Motor neuron (in vitro differentiated cells): ENCODE data around the gene CHADL. TPM values are rescaled to one million over a fixed set of nuclear protein-coding genes. Genes with fewer than 3 reads are reported as not detected.
A peak's percentile ranks its signal among the peaks of the same experiment; 100 is the strongest.

Experiments used
- ATAC-seq, 8 experiments: fragments of 200-7000 bp; cut with Tn5 transposase; replicated peaks in 6 of 8; 2 replicates each; pipeline ENCODE4 v1.8.0; 2021; ENCODE audit warnings: mild to moderate bottlenecking in 8 of 8, moderate library complexity in 8 of 8
- H3K27ac ChIP-seq, 2 donors: fragments of 250-450 bp; sonication (Bioruptor Pico); 2 replicates each; pipeline ENCODE4 v1.9.0; 2021; ENCODE audit warnings: antibody characterized with exemption in 2 of 2, mild to moderate bottlenecking in 2 of 2, moderate library complexity in 1 of 2
- H3K4me1 ChIP-seq, 2 donors: fragments of 250-450 bp; sonication (Bioruptor Pico); replicated peaks in 1 of 2; 2 replicates each; pipeline ENCODE4 v1.6.1; 2021; ENCODE audit warnings: antibody characterized with exemption in 2 of 2, mild to moderate bottlenecking in 2 of 2, moderate library complexity in 1 of 2
- H3K4me3 ChIP-seq, 5 donors: fragments of 250-450 bp; sonication (Bioruptor Pico); 2 replicates each; pipeline ENCODE4 v1.9.0; 2021; ENCODE audit warnings: antibody characterized with exemption in 5 of 5, mild to moderate bottlenecking in 5 of 5, moderate library complexity in 4 of 5
- WGBS, 10 experiments: fragments of 450-650 bp; shearing (Covaris generic); methylation state at CpG; one replicate each; pipeline ENCODE4 v1.0.0; 2022; 5-methylcytosine and 5-hydroxymethylcytosine counted together
- in situ Hi-C, 9 experiments: fragments of 400-800 bp; cut with MboI; loops; one replicate each; pipeline ENCODE4 v1.15.0; 2021; ENCODE audit warnings: low sequenced_read_pairs in 9 of 9, low pct_unique_long_range_greater_than_20kb in 2 of 9; ENCODE audit not compliant: unreplicated experiment in 9 of 9
- total RNA-seq, 8 experiments: library from RNA; unstranded; fragments of 300-600 nt; gene quantifications; 2 replicates each; pipeline versions ENCODE4 v1.2.3 to v1.2.4, GENCODE V29; 2022

The CHADL gene, protein sequence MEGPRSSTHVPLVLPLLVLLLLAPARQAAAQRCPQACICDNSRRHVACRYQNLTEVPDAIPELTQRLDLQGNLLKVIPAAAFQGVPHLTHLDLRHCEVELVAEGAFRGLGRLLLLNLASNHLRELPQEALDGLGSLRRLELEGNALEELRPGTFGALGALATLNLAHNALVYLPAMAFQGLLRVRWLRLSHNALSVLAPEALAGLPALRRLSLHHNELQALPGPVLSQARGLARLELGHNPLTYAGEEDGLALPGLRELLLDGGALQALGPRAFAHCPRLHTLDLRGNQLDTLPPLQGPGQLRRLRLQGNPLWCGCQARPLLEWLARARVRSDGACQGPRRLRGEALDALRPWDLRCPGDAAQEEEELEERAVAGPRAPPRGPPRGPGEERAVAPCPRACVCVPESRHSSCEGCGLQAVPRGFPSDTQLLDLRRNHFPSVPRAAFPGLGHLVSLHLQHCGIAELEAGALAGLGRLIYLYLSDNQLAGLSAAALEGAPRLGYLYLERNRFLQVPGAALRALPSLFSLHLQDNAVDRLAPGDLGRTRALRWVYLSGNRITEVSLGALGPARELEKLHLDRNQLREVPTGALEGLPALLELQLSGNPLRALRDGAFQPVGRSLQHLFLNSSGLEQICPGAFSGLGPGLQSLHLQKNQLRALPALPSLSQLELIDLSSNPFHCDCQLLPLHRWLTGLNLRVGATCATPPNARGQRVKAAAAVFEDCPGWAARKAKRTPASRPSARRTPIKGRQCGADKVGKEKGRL
- total RNA-seq = 1 to 10 TPM in 2 of 8 experiments, under 1 TPM in 5, not detected in 1; 0.38 to 1.9 (median 0.52) TPM

DNA sequence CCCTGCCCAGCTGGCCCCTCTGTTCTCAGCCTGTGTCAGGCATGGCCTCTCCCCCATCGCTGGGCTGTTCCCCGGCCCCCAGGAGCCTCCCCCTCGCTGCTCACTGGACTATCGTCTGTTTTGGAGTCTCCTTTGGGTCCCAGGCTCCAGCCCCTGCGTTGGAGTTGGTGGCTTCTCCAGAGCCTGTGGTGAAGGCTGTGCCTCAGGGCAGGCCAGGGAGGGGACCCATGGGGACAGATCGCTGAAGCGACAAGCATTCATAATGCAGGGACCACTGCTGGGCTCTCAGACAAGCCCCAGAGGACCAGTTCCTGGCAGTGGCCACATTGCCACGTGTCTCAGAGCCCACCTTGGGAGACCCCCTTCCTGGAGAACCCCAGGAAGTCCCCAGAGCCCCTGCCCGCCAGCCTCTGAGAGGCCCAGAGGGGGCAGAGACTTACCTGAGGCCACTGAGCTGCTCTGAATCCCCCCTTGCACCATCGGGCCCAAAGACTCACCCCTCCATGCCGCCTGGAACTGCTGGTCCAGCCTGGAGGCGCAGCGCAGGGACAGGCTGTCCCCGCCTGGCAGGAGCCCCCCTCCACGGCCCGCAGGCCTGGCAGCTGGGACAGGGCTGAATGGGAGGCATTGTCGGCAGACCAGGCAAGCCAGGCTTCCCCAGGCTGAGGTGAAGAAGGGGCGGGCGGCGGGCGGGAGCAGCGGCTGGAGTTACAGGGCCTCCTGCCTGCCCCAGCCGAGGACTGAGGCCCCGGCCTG, at the start of gene CHADL:
TSS of gene CHADL (minus strand) at position 555 of the 756 bp plus-strand sequence. CDS start at position 505, 50 bp downstream.
- H3K4me1 ChIP-seq = peaks cover 3 to 11% of the 10 kb centered on the region in 2 donors
- 40 to 65% methylated on average over 1 to 7 of the region's 24 CpGs; no CpG with 5 or more reads in 8 of the 10 experiments for WGBS, 10 experiments
- peak in 6 of 8 experiments; percentile 4 to 73 (median 57) for ATAC-seq
- in situ Hi-C loops = no loop called here
- H3K27ac ChIP-seq = no peak within 1 kb of the TSS
- H3K4me3 ChIP-seq = no peak within 1 kb of the TSS

GRCh38 chr22:41289671-41290070, 48.9 kb upstream of the CHADL start:
- no peak overlapping the region for H3K4me3 ChIP-seq
- H3K27ac ChIP-seq = no peak overlapping the region
- 67 to 100% (median 88%) methylated on average over 1 of the region's 1 CpG; no CpG with 5 or more reads in 7 of the 10 experiments for WGBS, 10 experiments
- in situ Hi-C loops = no loop called here
- peaks cover 6 to 11% of the 10 kb centered on the region in 2 donors for H3K4me1 ChIP-seq
- no peak for ATAC-seq

DNA sequence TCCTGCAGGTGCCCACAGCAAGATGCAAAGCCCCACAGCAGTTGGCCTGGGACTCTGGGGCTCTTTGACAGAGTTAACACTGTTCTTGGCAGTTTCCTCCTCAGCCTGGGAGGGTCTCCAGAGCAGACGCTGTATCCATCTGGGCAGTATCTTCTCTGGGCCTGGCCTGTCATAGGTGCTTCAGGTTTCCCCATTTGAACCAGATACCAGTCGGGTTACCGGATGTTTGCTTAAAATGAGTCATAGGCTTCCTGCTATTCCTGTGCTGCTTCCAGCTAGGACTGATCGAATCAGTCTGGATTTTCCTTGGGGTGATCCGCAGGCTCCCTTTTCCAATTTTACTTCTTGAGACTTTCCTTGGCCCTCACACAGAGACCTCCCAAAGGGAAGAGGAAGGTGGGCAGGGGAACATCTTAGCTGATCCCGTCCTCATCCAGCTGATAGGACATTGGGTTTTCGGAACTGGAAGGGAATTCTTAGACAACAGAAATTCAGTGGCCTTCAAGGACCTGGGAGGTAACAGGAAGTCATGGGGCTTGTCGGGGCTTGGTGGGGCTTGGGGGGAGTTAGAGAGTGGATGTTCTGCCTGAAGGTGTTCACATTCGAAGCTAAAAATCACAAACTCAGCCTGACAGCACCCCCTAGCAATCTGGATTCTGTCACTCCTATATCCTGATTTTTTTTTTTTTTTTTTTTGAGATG, 47.7 kb upstream of the CHADL start:
- H3K4me1 ChIP-seq = peaks cover 7 to 13% of the 10 kb centered on the region in 2 donors
- no peak overlapping the region for H3K27ac ChIP-seq
- no peak for ATAC-seq
- 17 to 100% (median 58%) methylated on average over 1 to 8 of the region's 9 CpGs; no CpG with 5 or more reads in 1 of the 10 experiments for WGBS, 10 experiments
- H3K4me3 ChIP-seq = no peak overlapping the region
- in situ Hi-C loops = no loop called here

- Histone ChIP-seq H3K4me1 (peaks cover 7 to 13% of the 10 kb centered on the region in 2 donors), H3K27ac (peak overlapping the region in 1 of 2 donors; percentile 2), H3K4me3 (peak overlapping the region; percentile 47 to 68 (median 47))
- WGBS, 10 experiments = 1 to 34% (median 5%) methylated on average over 4 to 14 of the region's 15 CpGs; no CpG with 5 or more reads in 2 of the 10 experiments
- in situ Hi-C loops = no loop called here
- ATAC-seq = peak; percentile 5 to 19 (median 14)
These were observed 45.9 kb upstream of the CHADL start for GRCh38 chr22:41286639-41287091.

DNA sequence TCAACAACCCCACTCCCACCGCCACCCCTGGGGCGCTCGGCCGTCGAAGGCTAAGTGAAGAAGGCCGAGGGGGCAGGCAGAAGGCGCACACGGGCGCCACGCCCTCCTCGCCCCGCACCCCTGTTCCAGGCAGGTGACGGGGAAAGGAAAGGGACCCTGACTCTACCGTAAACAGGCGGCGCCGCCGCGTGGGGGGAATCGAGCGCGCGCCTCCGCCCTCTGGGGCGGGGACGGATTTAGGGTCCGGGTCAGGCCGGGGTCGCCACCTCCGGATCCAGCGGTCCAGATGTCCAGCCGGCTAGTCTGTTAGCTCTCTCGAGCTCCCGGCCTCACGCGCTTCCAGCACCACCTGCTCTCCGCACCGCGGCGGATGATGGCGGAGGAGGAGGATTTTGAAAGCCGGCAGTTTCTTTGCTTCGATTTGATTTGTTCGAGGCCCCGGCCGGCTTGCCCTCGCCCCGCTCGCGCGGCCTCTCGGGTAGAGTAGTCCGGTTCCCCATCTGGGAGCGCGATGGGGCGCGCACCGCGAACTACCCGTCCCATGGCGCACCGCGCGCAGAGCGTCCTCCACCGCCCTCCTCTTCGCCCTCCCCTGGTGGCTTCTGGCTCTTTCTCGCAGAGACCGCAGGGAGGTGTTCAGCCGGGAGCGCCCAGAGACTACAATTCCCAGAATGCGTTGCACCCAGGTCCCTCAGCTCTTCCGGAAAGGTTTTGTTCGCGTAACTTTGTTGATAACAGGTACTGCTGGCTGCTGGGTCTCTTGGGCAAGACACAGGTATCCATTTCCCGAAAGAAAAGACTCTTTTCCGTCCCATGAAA, 45.3 kb upstream of the CHADL start, which contains the start of gene RANGAP1:
TSS of gene RANGAP1 (minus strand) at position 368 of the 819 bp plus-strand sequence. CDS start 5,143 bp downstream, outside the sequence.
- peak within 1 kb of the TSS; percentile 54 to 75 for H3K27ac ChIP-seq
- H3K4me1 ChIP-seq = peaks cover 7 to 13% of the 10 kb centered on the region in 2 donors
- WGBS, 10 experiments = 0 to 1% (median 0%) methylated on average over 1 to 16 of the region's 77 CpGs; no CpG with 5 or more reads in 3 of the 10 experiments
- peak within 1 kb of the TSS; percentile 50 to 68 (median 61) for H3K4me3 ChIP-seq
- in situ Hi-C loops = no loop called here
- ATAC-seq = peak; percentile 87 to 96 (median 94)

- peak; percentile 38 to 57 (median 49) for ATAC-seq
These were observed 44.7 kb upstream of the CHADL start for GRCh38 chr22:41285441-41285819.

GRCh38 chr22:41284465-41284864, 43.7 kb upstream of the CHADL start:
- Histone ChIP-seq H3K4me3 (peak overlapping the region in 3 of 5 donors; percentile 59 to 68 (median 68)), H3K4me1 (peaks cover 7 to 13% of the 10 kb centered on the region in 2 donors), H3K27ac (no peak overlapping the region)
- in situ Hi-C loops = no loop called here
- WGBS, 10 experiments = 81 to 100% (median 92%) methylated on average over 1 to 10 of the region's 10 CpGs; no CpG with 5 or more reads in 3 of the 10 experiments
- ATAC-seq = no peak

More at GRCh38 chr22:41285441-41285819, 44.7 kb upstream of the CHADL start:
- 0 to 4% (median 0%) methylated on average over 3 to 4 of the region's 30 CpGs; no CpG with 5 or more reads in 7 of the 10 experiments for WGBS, 10 experiments
- Histone ChIP-seq H3K27ac (peak overlapping the region; percentile 54 to 75), H3K4me1 (peaks cover 7 to 13% of the 10 kb centered on the region in 2 donors), H3K4me3 (peak overlapping the region; percentile 50 to 68 (median 61))
- in situ Hi-C loops = no loop called here

- in situ Hi-C loops = no loop called here
- Histone ChIP-seq H3K27ac (no peak overlapping the region), H3K4me1 (peaks cover 7% of the 10 kb centered on the region in 2 donors), H3K4me3 (no peak overlapping the region)
- no peak for ATAC-seq
- WGBS, 10 experiments = 50 to 100% (median 100%) methylated on average over 1 to 2 of the region's 2 CpGs; no CpG with 5 or more reads in 7 of the 10 experiments
These were observed 40.1 kb upstream of the CHADL start for GRCh38 chr22:41280854-41281253.

DNA sequence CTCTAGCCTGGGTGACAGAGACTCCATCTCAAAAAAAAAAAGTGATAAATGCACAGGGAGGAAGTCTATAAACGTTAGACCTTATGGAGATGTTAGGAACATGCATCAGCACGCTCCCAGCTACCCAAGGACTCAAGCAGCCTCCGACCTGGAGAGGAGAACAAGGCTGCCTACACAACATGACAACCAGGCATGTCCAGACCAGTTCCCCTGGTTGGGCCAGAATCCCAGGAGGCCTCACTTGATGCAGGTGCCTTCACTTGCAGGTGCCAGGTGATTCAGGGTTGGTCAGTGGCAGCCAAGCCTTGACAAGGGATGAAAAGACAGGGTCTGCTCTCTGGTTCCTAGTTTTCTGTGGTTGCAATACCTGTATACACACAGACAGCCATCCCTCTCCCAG, 39.3 kb upstream of the CHADL start:
- ATAC-seq = no peak
- WGBS, 10 experiments = 85 to 100% (median 94%) methylated on average over 1 to 3 of the region's 3 CpGs; no CpG with 5 or more reads in 5 of the 10 experiments
- Histone ChIP-seq H3K27ac (no peak overlapping the region), H3K4me1 (peaks cover 5 to 6% of the 10 kb centered on the region in 2 donors), H3K4me3 (no peak overlapping the region)
- in situ Hi-C loops = no loop called here

DNA sequence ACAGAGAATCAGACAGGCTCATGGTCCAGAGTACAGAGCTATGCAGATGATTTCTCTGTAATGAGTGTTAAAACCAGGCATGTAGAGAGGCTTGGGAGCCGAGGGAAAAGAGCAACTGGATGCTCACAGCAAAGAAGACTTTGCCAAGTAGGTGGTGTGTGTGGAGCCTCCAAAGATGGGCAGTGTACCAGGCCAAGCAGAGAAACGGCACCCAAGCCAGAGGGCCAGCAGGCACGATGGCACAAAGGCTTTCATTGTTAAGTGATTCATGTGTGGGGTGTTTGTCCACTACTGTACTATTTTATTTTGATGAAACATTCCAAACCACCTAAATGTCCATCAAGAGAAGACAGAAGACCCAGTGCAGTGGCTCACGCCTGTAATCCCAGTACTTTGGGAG, 34.1 kb upstream of the CHADL start:
- 63 to 100% (median 86%) methylated on average over 2 to 4 of the region's 4 CpGs; no CpG with 5 or more reads in 6 of the 10 experiments for WGBS, 10 experiments

GRCh38 chr22:41273128-41273527, 32.4 kb upstream of the CHADL start:
- H3K4me1 ChIP-seq = no peaks in the 10 kb centered on the region
- 80 to 100% (median 92%) methylated on average over 2 to 6 of the region's 7 CpGs; no CpG with 5 or more reads in 1 of the 10 experiments for WGBS, 10 experiments
- no peak overlapping the region for H3K4me3 ChIP-seq
- H3K27ac ChIP-seq = no peak overlapping the region
- in situ Hi-C loops = no loop called here
- ATAC-seq = peak in 2 of 8 experiments; percentile 34 to 49

More for the DNA sequence above, 34.1 kb upstream of the CHADL start:
- H3K4me1 ChIP-seq = no peaks in the 10 kb centered on the region
- no peak overlapping the region for H3K4me3 ChIP-seq
- in situ Hi-C loops = no loop called here
- H3K27ac ChIP-seq = no peak overlapping the region
- no peak for ATAC-seq
